ENCODE data around the gene SERPINB3.
"Not testable (repeated sequence)": the region's sequence is repeated elsewhere in the genome, so short reads cannot be mapped to it uniquely, and the experiment has no call there.

Gene SERPINB3

DNA sequence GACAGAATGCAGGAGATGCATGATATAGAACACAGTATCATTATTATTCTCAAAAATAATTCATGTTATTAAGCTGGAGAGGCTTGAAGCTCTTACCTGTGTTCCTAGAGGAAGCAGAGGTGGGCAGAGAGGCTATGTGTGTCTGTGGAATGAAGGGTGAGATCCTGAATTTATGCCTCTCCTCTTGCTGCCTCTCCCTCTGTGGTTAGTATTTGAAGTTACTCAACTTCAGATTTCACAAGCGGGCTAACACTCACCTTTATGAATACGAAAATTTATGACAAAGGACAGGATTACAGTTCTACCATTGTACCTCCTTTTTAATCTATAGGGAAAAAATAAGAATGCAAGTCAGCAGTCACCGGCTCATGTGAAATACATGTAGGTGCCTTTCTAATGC lies at the start of gene SERPINB3:
SERPINB3 (minus strand) TSS at position 144 of the 400 bp plus-strand sequence. CDS start 677 bp downstream, outside the sequence.
- not testable (repeated sequence) for DNase-seq

DNA sequence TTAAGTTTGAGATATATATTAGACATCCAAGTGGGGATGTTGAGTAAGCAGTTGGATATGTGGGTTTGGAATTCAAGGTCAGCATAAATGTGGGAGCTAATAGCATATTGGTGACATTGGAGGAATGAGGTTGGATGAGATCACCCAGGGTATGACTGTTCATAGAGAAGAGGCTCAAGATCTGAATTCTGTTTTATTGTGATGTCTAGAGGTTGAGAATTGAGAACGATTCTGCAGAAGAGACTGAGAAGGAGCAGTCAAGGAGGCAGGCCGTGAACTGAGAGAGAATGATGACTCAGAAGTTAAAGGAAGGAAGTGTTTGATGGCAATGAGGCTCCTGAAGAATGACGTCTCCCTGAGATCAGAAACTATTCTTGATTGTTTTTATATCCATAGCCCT lies 47.0 kb upstream of the SERPINB3 start:
- DNase-seq: no peak

DNA sequence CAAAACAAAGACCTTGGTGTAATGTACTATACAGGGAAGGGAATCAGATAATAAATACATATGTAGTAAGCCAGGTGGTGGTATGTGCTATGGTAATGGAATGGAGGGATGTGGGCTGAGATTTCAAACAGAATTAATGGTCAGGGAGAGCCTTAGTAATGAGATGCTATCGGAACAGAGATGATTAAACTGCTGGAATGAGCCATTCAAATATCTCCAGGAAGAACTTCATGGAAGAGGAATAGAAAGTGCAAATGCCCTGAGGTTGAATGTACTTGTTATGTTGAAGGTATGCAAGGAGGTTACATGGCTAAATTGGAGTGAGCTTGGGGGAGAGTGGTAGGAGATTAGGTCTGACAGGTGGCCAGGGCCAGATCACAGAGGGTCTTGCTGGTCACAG lies 46.1 kb upstream of the SERPINB3 start:
- no peak for DNase-seq

DNA sequence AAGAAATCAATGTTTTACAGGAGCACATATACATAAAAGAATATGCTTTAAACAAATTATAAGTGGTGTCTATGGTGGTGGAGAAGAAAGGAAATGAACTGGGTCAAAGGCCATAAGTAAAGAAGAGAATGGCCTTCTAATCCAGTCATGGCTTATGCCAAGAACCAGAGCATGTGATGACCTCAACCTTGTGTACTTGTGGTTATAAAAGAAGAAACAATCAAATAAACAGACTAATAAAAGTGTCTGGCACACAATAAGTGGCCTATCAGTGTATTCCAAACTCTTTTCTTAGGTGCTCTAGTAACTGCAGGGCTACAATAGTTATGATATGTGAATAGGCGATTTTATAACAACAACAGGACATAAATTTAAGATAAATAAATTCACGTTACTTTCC lies 43.7 kb upstream of the SERPINB3 start:
- no peak for DNase-seq

DNA sequence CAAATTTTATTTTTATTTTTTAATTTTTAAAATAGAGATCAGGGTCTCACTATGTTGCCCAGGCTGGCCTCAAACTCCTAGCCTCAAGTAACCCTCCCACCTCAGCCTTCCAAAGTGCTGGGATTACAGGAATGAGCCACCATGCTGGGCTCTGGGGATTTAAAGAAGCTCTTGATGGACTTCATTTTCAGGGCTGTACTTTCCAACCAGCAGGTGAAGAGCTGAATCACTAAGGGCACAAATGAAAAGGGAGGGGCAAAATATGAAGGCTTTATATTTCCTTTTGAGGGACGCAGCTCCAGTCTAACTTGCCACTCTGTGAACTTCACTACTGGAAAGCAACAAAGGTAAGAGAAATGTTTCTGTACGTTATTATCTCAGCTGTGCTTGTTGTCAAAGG lies 41.0 kb upstream of the SERPINB3 start, which contains the start of gene SERPINB11:
SERPINB11 (plus strand) TSS at position 301 of the 400 bp plus-strand sequence. CDS start 7,234 bp downstream, outside the sequence.
- no peak for DNase-seq

DNA sequence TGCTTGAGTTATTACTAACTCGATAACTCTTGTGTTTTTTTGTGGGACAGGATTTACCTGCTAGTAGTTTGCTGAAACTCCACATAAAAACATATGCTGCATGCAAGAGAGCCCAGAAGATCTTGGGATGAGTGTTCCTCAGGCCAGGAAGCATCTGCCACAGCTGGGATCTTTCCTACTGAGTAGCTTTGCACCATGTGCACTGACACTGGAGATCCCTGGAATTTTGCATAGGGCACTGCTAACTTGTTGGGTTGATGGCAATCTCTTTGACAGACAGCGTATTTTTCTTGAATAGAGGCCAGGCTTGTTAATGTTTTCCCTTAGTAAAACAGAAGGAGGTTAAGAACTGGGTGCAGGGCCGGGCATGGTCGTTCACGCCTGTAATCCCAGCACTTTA lies 40.3 kb upstream of the SERPINB3 start:
- DNase-seq: no peak

DNA sequence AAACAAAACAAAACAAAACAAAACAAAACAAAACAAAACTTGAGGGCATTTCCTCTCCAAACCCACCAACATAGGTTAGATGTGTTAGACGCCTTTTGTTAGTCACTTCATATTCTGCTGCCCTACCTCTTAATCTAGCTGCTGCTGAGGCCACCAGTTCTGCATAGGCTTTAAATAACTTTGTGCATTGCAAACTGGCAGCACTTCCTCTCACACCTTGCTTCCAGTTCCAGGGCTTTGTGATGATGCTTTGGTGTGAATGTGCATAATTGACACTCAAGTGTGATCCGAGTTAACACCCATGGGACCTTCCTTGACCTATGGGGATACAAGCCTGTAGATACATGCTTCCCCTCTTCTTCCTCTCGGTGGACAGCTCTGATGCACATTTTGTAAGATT lies 38.8 kb upstream of the SERPINB3 start:
- DNase-seq: no peak

DNA sequence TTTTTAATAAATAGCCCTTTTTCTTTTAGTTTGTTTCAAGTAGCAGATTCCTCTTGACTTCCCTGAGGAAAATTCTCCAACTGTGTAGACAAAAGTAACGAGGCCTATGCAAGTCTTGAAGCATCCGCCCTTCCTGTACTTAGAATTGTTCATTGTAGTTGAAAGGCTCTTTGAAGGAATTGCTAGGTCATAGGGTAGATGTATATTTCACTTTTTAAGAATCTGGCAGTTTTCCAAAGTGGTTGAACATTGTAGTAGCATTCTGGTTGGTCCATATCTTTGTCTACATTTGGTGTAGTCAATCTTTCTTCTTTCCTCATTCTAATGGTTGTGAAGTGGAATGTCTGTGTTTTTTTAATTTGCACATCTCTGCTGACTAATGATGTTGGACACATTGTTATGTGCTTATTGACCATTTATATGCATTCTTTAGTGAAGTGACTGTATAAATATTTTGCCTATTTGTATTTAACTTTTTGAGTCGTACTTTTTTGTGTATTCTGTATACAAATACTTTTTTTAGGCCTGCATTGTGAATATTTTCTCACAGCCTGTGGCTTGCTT lies 35.5 kb upstream of the SERPINB3 start:
- DNase-seq: no peak

DNA sequence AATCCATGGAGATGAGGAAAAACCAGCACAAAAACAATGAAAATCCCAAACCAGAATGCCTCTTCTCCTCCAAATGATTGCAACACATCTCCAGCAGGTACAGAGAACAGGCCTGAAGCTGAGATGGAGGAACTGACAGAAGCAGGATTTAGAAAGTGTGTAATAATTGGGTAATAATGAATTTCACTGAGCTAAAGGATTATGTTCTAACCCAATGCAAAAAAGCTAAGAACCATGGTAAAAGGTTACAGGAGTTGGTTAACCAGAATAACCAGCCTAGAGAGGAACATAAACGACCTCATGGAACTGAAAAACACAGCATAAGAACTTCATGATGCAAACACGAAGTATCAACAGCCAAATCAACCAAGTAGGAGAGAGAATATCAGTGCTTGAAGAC lies 27.4 kb upstream of the SERPINB3 start:
- DNase-seq: no peak

DNA sequence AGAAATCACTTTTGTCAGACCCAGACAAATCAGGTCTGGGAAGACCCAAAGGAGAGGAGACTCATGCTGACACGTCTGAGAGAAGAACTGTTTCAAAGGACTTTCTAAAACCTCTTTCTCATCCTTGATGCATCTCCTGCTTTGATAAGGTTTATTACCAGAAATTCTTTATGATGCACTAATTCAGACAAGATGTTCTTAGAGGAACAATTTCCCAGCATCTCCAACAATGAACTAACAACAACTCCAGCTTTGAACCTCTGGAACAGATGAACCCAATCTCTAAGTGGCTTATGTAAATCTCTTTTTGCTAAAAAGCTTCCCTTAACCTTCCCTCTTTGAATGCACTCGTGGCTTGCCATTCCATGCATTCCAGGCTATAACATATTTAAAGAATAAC lies 25.2 kb upstream of the SERPINB3 start:
- no peak for DNase-seq

DNA sequence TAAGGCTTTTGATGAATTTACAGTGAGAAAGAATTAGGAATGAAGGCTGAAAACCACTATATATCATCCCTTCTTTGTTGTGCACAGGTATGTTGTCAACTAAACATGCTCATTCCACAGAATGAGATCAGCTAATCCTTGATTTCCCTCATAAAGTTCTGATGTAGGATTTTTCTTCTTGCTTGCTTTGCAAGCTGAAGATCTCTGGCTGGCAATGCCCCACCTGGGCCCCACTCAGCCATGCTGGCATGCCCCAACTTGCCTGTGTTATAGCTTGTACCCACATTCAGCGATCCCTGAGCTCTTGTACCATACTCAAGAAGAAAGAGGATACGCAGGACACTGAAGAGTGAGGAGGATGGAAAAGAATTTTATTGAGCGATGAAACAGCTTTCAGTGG lies 23.0 kb upstream of the SERPINB3 start:
- no peak for DNase-seq

DNA sequence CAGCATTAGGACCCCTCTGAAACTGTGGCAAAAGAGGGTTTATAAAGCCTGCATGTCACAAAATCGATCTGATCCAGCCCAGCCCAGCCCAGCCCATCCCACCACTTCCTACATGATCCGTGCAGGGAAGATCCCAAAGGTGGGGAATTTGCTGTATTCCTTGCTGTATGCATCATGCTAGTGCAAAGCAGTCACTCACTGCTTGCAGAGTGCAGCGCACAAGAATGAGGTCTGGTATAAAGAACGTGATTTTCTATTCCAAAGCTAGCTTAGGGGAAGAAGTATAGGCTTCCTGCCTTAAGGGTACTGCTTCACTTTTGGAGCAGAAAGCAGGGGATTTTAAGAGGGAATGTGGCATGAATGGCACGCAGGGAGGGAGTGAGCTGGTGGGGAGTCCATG lies 22.2 kb upstream of the SERPINB3 start:
- DNase-seq: no peak

DNA sequence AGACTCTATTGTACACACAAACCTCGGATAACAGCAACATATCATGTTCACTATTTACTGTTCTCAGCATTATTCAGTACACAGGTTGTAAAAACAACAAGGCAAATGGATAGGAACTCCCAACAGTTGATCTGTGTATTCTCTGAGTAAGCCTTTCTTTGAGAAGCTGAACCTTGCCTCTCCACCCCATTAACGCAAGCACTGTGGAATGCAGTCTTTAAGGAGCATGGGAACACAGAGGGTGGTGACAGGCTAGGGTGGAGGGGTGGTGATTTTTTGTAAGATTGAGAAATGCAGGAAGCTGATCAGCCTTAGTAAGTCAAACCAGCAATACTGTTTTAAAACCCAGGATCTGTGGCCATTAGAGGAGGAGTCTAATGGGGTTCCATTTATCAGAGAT lies 21.5 kb upstream of the SERPINB3 start:
- no peak for DNase-seq

DNA sequence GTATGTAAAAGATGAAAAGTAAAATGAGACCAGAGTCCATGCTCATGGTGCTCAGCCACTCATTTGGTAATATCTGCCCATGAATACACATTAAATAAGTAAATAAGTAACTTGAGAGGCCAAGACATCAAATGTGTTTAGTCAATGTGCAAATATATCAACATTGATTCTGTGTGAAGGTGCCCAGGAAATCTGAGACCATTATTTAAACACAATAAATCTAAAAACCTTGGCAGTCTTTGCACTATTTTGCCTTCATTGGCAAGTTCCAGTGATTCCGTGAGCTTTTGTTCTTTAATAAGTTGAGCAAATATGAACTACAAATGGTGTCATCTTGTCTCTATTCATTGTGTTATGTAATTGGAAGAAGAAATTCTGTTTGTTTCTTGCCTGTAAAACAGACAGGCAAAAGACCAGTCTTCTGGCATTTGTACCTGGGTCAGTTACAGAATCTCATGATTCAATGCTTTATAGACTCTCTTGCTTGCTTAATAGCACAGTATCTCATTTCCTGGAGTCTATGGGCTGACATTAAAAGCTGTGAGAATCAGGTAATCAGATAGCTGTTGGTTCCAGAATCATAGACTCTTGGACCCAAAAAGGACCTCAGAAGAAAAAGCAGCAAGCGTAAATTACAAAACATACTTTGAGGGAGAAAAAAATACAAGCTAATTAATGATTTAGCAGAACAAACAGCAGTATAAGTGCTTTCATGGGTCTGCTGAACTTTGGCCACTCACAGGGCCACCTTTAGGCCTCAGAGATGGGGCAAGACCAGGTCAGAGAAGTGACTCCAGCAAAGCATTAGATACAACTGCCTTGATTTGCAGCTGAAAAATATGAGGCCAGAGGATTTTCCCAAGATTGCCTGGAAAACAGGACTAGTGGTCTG lies 20.0 kb upstream of the SERPINB3 start:
- DNase-seq: peak in 1 of 2 experiments; percentile 5

DNA sequence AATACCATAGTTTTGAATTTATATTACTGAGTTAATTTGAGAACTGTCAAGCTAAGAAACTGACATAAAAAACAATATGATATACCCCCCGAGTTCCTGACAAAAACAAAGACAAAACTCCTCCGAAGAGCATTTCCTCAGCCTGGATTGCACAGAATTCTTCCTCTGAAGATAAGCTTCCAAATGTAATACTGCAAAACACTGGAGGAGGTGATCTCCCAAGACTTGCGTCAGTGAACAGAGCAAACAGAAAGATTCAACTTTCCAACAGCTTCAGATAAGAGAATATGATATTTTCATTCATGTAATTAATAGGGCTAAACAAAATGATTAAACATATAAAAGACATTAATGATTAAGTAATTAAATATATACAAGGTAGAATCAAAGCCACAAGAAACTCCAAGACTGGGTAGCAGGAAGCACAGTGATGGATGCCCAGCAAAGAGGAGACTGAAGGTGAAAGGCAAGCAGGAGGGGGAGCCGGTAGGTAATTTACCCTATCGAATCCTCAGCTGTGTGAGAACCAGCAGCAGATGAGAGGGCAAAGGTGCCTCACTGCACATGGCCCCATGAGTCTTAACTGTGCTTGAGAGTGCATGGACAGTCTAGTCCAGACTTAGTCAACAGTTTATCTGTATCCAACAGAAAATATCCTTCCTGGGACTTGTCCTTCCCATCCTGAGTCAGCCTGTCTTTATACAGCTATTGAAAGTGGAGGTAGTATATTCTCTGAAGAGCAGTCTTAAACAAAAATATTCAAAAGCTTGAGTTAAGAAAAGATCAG lies 18.3 kb upstream of the SERPINB3 start:
- no peak for DNase-seq

DNA sequence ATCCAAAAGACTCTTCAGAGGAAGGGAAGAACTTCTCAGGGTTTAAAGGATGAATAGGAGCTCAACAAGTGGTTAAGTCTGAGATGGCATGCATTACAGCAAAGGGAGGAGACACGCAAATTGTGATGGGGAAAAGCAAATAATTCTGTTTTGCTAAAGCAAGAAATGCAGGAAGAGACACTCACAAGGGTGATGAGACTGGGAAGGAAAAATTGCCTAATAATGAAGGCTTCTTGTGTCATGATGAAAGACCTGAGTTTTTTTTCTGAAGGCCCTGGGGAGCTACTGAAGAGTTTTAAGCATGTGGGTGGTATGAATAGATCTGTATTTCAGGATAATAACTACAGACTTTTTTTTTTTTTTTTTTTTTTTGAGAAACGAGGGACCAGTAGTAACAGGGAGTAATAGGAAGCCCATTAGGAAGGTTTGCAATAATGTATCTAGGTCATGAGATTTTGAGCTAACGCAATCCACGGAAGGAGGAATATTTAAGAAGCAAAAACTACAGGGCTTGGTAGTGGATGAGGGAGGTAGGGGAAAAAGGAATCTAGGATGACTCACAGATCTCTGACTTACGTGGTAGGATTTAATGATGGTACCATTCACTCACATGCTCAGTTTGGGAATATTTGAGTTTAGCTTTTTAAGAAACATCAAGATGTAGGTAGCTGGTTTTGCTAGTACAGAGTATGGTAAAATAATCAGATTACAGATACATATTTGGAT lies 16.0 kb upstream of the SERPINB3 start:
- no peak for DNase-seq

DNA sequence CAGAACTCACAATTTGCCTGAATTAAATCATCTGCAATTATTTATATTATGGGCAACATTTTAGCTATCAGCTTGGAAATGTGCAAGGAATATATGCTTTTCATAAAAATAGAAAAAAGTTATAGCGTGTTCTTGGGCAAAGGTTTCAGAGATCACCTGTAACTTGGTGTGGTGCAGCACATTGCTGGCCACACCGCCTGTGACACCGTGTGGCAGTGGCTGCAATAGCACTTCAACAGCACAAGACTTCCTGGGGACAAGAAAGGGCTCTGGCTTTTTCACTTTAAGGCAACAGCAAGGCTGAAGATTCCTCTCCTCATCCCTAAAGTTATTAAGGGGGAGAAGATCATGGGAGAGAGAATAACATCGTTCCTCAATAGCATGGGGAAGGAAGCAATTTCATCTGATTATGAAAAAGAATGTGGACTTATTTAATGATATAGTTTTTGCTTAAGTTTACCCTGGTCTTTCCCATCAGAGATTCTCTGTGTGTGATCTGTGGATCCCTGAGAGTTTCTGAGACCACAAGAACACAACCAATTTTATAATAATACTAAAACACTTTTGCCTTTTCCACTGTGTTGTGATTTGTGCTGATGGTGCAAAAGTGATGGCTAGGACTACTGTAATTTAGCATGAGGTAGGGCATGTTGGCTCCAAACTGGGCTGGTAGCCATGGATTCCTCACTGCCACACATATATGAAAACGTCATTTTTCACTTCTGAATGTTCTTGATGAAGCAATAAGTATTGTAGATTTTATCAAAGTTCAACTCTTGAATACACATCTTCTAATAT lies 15.0 kb upstream of the SERPINB3 start:
- DNase-seq: peak in 1 of 2 experiments; percentile 9

DNA sequence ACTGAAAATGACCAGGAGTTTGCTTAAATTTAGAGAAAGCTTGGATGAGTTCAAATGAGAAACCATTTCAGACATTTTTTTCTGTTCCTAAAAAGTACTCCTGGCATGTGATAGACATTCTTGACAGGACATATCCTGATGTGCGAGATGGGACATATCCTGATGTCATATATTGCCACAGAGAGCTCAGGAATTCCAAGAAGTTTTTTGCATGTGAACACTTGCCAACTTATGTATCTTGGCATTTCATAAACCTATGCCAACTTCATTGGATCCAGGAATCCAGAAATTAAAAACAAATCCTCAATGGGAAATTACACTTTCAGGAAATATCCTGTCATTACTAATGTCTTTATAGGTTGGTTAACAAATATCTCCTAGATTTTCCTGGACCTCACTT lies 2.9 kb upstream of the SERPINB3 start:
- no peak for DNase-seq

DNA sequence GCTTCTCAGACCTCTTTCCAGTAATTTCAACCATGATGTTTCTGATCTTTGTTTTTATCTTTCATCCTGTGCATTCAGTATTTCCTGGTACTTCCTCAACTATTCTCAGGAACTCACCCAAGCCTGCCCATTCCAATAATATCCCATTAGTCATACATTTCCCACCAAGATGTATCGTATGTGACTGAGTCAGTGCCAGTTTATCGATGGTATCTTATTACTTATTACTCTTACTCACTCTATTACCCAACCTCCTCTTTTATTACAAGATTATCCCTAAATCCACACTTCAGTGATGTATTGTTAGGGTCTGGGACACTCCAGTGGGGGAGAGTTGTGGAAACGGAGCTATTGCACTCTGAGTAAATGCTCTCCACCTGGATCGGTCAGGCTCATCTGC lies 2.8 kb downstream of the SERPINB3 start:
- DNase-seq: not testable (repeated sequence)

DNA sequence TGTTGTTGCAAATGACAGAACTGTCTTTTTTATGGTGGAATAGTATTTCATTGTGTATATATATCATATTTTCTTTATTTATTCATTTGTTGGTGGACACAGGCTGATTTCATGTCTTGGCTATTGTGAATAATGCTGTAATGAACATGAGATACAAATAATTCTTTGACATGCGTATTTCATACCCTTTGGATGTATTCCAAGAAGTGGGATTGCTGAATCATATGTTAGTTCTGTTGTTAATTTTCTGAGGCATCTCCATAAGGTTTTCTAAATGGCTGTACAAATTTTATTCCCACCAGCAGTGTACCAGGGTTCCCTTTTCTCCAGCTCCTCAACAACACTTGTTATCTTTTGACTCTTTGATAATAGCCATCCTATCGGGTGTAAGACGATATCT lies 11.4 kb downstream of the SERPINB3 start:
- DNase-seq: not testable (repeated sequence)

DNA sequence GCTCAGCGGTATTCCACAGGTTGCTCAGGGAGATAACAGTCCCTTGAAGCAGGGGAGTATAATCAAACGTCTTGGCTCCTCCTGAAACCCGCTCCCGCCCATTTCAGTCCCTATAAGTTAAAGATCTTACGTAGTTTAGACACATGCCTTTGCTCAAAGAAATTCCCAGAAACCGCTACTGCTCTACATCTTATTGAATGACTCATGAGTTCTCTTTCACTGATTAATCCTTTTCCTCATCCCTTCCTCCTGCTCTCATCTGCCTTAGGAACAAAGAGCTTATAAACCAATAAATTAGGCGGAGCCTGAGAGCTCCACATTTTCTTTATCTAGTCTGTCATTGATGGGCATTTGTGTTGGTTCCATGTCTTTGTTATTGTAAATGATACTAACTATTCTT lies 13.5 kb downstream of the SERPINB3 start:
- no peak for DNase-seq

DNA sequence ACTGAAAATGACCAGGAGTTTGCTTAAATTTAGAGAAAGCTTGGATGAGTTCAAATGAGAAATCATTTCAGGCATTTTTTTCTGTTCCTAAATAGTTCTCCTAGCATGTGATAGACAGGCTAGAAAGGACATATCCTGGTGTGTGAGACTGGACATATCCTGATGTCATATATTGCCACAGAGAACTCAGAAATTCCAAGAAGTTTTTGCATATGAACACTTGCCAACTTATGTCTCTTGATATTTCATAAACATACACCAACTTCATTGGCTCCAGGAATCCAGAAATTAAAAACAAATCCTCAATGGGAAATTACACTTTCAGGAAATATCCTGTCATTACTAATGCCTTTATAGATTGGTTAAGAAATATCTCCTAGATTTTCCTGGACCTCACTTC lies 14.8 kb downstream of the SERPINB3 start:
- DNase-seq: no peak
